NCI-H1436 (cell line): ENCODE measurements around the gene CHST4.
"Not testable (repeated sequence)": the region's sequence is repeated elsewhere in the genome, so short reads cannot be mapped to it uniquely, and the experiment has no call there.

Experiments
- DNase-seq: peaks from one replicate; lab custom pipeline; 2025; lab: John Stamatoyannopoulos, UW

Gene CHST4

DNA sequence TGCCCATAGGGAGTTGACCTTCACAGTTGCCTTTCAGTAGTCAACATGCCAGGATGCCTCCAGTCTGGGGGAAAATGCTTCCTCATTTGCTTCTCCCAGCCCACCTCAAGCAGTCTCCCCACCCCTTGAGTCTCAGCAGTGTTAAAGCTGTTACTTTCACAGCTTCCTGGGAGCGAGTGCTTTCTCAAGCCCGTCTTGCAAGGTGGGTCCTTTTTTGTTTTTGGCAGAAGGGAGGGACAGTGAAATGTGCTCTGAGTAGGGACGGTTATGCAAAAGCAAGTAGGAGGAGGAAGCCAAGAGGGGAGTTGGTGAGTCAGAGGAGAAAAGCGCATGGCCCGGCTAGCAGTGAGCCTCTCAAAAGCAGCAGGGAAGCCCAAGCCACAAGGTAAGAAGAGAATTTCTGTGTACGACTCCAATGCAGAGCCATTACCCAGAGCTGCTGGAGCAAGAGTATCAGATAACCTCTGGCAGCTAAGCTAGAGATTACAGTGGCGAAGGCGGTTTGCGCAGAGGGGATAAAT is at the start of gene CHST4:
Gene CHST4, plus strand, starts transcription at position 316 of the 521 bp plus-strand sequence. CDS start 10,252 bp downstream, outside the sequence.
- DNase-seq = peak; percentile 23

DNA sequence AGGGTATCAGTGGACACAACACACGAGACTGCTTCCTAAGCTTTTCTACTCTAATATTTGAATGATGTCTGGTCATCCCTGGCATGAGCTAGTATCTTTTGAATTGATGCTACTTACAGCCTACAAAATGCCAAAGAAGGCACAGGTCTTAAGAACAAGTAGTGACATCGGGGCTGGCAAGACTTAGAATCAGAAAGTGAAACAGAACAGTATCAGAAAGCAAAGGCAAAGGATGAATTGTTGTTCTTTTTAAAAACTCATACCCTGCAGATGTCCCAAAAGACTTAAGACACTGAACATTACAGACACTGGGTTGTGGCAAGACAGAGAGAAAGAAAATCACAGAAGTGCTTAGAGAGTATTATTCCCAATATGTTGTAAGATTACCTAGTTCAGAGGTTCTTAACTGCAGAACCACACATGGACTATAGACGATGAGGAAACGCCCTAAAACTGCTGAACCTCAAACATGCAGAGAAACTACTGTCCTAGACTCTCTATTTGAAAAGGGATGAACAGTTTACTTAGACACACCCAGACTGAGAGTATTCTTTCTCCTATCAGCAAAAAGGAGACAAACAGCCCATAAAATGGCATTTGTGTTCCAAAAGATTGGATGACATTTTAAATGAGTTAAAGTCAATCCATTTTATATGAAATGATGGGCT is 49.6 kb upstream of the CHST4 start:
- no peak for DNase-seq

DNA sequence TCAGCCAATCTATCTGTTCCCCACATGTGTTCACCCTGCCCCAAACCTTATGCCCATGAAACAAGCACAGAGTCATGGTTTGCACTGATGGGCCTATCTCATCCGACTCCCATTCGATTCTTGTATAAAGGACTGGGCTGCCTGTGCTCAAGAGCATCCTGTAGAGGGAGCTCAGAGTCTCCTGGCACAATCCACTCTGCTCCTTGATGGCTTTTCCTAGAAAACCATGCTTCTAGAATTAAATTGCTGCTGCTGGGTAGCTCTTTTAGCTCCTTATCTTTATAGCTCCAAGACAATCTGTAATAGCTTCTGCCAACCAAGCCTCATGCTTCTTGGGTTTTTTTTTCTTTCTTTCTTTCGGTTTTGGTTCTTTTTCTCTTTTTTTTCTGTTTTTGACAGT is 46.8 kb upstream of the CHST4 start:
- DNase-seq = peak; percentile 5

DNA sequence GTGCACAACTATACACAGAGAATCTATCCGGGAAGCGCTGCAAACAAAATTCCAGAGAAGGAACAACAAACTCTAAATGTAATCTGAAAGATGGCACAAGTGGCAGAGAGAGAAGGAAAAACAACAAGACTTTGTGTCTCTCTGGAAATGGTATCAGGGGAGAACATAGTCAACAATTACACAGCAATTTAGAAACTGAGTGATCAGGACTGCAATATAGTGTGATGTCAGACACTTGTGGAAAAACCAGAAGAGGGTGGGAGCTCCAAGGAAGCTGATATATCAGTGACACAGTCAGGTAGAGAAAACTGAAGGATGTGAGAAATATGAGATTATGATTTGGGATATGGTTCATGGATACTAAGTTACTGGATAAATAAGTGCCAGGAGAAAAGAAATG is 45.3 kb upstream of the CHST4 start:
- DNase-seq = no peak

DNA sequence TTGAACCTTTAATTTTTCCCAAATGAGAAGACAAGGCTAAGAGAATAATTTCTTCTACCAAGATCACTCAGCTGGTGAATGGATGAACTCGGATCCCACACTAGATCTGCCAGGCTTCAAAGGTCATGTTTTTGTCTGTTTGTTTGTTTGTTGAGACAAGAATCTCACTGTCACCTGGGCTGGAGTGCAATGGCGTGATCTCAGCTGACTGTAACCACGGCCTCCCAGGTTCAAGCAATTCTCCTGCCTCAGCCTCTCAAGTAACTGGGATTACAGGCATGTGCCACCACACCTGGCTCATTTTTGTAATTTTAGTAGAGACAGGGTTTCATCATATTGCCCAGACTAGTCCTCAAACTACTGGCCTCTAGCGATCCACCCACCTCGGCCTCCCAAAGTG is 43.7 kb upstream of the CHST4 start:
- DNase-seq = no peak

DNA sequence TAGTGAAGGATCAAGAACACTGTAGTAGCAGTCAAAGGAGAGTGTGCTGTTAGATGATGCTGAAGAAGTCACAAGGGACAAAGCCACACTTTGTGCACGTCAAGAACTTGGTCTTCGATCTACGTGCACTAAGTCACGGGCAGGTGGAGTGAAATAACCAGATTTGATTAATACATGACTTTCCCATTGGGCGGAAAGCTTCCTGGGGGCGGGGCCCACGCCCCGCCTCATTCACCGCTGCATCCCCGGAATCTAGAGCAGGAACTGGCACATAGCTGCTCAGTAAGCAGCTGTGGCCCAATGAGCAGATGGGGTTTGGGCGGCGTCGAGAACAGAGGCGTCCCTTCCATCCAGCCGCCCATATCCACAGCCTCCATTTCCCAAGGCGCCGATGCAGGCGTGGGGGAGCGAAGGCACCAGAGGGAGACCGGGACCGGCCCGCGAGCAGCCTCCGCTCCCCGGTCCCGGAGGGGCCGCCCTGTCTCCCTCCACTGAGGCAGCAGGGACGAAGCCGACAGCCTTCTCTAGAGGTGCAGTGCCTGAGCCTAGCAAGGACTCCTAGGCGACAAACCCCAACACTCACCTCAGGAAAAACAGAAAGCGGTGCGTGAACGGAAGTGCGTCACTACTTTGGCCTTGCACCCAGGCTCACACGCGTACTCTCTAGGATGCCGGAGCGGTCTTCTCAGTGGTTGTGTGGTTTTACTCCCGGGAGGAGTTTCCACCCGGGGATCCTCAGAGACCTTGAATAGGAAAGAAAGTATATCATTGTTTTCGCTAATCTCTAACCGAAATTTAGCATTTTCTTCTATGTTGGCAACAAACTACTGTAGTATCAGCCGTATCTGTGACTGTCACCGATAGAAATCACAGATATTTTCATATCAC is 42.0 kb upstream of the CHST4 start:
- DNase-seq = peak; percentile 82

DNA sequence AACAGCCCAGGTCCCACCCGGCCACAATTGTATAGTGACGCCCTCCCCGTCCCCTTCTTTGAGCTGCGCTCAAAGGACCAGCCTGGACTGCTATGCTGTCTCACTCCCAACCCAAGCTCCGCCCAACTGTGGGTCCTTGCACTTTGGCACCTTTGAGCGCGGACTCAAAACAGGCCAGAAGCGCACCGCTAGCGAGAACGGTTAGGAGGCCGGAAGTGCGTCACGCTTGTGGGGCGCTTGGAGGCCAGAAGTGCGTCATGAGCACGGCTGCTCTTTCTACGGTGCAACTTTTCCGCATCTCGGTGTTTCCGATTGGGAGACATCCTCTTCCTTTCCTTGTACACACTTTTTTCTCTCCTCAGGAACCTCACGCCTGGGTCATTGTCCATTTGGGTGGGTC is 37.1 kb upstream of the CHST4 start, which contains the start of gene ZNF19:
Gene ZNF19, minus strand, starts transcription at position 203 of the 400 bp plus-strand sequence. CDS start 7,210 bp downstream, outside the sequence.
- no peak for DNase-seq

DNA sequence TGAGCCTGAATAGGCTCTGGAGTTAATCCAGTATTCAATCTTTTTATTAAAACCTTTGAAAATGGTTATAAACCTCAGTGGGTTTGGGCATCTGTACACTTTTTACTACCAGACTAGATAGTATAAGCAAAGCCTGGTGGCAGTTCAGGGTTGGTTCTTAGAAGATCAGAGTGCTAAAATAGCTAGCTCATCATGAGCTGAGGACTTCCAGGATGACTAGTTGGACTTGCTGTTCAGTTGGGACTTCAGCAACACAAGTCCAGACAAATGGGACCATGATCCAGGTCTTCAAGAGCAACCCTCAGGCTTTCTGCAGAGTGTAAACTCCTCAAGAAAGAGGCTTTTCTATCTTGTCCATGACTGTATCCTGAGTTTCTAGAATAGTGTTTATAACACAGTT is 35.9 kb upstream of the CHST4 start:
- DNase-seq = no peak

DNA sequence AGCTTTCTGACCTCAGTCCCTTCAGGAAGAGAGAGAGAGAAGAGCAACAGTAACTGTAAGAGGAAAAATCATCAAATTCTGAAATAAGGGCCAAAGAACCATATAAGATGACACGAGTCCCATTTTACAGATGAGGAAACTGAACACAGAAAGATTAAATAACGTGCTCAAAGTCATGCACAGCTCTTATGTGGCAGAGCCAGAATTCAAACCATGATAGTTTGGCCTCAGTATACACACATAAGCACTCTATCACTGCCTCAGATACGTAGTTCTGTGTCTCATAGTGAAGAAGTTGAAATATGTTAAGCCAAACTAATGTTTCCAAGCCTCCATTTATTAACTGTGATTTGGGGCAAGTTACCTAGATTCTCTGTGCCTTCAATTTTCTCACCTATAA is 35.2 kb upstream of the CHST4 start:
- no peak for DNase-seq

DNA sequence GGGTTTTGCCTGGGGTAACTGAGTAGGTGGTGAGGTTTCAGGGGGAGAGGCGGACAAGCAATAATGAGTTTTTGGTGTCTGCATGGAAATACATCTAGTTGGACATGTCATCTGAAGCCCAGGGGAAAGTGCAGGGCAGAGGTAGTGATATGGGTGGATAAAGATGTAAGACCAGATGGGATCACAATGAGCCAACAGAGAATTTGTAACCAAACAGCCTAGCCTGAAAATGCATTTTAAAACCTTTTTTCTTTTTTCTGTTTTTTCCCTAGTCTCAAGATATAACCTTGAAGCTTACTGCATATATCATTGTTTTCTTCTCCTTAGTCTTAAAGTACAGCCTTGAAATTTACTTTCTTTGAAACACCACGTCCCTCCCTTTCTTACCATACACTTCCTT is 33.4 kb upstream of the CHST4 start:
- DNase-seq = no peak

DNA sequence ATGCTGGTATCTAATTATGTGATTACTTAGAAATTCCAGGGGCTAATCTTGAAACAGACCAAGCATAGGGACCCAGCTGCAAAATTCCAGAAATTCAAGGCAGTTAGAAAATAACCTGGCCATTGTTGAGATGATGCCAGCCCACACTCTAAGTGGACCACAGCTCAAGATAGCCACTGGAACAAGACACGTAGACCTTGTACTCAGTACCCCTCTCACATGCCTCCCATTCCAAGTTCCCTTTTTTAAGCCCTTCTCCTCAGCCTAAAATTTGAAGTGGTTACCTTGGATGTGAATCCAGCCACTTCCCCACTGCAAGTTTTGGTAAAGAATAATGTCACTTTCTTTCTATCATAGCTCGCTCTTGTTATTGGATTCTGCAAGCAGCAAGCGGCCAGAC is 33.0 kb upstream of the CHST4 start:
- no peak for DNase-seq

DNA sequence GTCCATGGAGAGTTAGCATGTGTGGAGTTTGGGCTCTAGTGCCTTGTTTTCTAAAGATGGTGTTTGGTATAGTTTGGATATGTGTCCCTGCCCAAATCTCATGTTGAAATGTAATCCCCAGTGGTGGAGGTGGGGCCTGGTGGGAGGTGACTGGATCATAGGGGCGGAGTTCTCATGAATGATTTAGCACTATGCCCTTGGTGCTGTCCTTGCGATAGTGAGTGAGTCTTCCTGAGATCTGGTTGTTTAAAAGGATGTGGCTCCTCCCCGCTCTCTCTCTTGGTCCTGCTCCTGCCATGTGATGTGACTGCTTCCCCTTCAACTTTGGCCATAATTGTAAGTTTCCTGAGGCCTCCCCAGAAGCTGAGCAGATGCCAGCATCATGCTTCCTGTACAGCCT is 28.2 kb upstream of the CHST4 start:
- DNase-seq = no peak

DNA sequence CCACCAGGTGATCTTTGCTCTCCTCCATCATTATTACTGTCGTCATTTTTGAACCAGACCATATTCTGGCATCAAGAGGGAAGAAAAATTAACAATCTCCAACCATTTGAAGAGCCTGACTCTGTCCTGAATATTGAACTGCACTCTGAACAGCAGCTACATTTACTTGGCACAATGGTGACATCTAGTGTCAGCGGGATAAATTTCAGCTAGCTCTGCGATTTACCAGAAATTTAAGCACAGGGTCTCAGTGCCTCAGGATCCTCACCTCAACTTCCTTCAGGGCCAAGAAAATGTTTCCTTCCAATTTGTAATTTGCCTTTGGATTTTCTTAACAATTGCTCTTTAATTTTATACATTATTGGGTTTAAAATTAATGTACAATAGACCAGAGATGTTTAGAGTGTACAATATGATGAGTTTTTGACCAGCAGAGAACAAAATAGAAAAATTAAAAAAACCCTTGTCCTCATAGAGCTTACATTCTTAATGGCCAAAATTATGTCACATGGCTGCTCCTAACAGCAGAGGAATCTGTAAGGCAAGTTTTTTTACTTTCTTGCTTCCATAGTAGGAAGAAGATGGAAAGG is 26.4 kb upstream of the CHST4 start:
- DNase-seq = peak; percentile 20

DNA sequence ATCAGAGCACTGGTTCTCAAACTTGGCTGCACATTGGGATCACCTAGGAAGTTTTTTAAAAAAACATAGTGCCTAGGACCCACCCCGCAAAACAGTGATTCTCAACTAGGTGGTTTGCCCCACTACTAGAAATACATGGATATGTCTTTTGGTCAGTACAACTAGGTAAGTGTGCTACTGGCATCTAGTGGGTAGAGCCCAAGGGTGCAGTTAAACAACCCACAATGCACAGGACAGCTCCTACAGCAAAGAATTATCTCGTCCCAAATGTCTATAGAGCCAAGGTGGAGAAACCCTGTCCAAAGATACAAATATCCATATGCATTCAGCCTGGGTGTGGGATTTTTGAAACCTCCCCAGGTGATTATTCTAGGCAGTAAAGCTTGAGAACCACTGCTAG is 25.3 kb upstream of the CHST4 start:
- DNase-seq = no peak

DNA sequence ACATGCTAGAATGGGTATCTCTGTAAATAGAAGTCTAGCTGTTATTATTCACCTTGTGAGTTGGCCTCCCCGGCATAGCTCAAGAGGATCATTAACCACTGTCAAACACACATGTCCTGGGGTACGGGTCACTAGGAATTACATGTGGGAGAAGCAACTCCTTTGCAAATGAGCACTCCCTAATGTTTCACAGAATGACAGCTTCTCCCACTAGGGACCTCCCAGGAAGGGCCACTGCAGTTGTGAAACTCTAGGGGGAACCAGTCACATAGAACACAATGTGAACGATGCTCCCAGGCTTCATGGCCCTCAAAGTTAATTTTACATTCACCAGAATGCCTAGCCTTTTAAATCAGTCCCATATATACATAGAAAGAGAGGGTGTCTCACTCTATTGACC is 24.7 kb upstream of the CHST4 start:
- DNase-seq = no peak

DNA sequence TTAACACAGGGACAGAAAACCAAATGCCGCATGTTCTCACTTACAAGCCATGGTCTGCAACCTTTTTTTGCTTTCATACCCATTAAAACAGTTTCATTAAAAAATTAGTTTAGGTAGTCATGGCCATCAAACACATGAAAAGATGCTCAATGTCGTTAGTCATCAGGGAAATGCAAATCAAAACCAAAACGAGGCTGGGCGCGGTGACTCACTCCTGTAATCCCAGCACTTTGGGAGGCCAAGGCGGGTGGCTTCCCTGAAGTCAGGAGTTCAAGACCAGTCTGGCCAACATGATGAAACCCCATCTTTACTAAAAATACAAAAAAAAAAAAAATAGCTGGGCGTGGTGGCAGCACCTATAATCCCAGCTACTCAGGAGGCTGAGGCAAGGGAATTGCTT is 22.2 kb upstream of the CHST4 start:
- DNase-seq = not testable (repeated sequence)

DNA sequence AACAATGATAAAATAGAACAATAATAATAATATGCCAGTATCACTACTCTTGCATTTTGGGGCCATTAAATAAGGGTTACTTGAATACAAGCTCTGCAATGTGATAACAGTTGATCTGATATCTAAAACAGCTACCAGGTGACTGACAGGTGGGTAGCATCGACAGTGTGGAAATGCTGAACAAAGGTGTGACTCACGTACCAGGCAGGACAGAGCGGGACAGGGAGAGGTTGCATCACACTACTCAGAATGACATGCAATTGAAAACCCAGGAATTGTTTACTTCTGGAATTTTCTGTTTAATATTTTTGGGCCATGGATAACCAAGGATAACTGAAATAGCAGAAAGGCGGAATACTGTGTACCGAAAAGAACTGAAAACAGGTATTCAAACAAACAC is 21.3 kb upstream of the CHST4 start:
- no peak for DNase-seq

DNA sequence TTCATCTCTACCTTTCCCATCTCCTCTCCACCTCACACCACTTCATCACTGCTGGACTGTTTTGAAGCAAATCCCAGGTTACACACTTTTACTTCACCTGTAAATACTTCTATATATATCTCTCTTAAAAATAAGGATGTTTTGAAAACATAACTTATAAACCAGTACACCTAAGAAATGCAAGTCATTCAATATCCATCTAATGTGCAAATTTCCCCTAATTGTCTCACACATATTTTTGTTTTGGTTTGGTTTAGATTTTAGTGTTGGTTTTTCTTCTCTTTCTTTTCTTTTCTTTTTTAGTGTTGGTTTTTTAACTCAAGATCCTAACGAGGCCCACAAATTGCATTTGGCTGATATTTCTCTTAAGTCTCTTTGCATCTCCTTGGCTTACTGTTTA is 19.2 kb upstream of the CHST4 start:
- no peak for DNase-seq

DNA sequence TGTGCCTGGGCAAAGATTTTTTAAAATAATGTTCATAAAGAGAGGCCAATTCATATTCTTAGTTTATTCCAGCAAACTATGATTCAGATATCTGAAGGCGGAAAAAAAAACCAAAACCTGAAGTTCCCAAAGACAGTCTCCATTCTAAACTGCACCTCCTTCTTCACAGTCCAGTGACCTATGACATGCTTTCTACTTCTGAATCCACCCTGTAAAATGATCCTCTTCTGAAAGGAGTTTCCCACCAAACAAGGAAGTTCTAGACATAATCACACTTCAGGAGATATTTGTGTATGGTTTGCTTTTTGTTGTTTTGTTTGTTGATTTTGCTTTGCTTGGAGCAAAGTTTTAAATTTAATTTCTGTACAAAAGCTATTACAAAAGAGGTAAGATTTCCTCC is 12.9 kb upstream of the CHST4 start:
- DNase-seq = no peak

DNA sequence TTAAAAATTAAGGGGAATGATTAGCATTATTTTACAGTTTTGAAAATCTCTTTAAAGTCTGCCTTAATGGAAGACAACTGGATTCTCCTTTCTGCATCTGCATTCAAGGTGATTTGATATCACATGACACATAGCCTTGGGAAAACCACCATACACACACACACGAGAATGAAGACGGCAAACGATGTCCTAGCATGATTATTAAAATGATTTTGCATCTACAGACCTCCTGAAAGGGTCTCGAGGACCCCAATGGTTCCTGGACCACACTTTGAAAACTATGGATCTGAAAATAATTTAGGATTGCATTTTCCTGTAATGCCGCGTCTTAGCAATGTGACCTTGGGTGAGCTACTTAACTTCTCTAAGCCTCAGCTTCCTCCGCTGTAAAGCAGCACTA is 11.8 kb upstream of the CHST4 start:
- DNase-seq = no peak

DNA sequence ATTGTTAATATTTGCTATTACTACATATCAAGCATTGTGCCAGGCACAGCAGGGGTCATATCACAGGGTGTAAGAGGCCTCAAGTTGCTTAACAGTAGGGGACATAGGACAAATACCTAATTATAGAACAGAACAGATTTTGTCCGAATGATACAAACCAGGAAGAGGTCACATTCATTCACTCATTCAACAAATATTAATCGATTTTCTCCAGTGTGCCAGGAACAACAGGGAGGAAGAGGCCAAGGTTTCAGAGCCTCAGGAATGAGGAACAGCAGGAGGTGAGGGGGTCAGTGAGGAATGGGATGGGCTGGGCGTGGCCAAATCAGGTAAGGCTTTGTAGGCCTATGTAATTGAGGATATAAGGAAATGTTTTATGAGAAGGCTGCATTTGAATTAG is 11.2 kb upstream of the CHST4 start:
- no peak for DNase-seq

DNA sequence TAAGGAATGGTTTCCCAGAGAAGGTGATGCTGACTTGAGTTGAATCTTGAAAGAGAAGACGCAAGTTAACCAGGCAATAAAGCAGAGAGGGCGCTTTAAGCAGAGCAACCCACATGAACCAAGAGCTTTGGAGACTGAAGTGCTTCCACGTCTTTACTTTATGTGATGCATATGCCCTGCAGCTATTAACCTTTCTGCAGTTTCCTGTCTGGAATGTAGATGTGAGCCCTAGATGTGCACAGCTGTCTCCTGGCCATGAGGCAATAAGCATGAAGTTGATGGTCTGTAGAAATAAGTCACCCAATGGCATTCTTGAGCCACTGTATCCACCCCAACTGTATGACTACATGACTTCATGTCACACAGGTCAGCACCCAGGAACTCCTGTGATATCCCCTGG is 5.7 kb upstream of the CHST4 start:
- no peak for DNase-seq
